NCI-H2081 treated with DMSO at 0.1 percent for 48 hours (cell line): ENCODE data around the gene PKP4.

Experiments
- DNase-seq: peaks from one replicate; lab custom pipeline; 2025; lab: John Stamatoyannopoulos, UW

PKP4 gene

GRCh38 chr2:158647436-158648231 is 190.9 kb downstream of the PKP4 start:
- DNase-seq = no peak

DNA sequence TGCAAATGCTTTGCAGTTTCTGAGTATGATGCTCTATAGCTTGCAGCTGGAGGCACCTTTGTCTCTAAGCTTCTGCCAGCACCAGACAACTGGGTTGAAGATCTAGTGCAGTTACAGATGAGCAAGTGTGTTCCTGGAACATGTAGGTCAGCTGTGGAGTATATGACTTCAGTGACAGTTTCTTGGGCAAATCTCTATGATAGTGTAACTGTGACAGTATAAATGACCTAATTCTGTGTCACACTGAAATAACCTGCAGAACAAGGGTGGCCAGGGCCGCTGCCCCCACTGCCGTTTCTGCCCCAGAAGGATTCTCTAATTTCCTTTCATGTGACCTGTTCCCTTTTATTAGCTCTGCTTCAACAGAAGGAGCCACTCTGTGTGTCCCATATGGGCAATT is 193.1 kb downstream of the PKP4 start:
- DNase-seq = no peak

GRCh38 chr2:158650646-158651357 is 194.1 kb downstream of the PKP4 start:
- DNase-seq = no peak

GRCh38 chr2:158651358-158652057 is 194.8 kb downstream of the PKP4 start:
- no peak for DNase-seq

DNA sequence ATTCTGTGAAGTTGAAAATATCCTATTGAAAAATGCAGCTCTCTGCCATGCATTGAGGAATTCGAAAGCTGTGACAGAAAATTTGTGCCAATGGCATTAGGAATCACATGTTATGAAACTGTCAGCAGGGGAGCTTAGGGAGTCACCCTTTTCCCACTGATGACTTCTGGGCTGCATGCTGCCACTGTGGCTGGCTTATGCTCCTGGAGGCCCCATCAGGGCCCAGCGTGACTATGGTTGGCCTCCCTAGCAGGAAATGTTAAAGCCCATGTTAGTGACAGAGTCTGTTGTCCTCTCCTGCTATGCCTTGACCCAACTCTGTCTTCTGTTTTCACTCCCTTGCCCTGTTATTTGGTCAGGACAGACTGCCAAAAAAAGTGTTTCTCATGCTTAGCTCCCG is 198.9 kb downstream of the PKP4 start:
- no peak for DNase-seq

DNA sequence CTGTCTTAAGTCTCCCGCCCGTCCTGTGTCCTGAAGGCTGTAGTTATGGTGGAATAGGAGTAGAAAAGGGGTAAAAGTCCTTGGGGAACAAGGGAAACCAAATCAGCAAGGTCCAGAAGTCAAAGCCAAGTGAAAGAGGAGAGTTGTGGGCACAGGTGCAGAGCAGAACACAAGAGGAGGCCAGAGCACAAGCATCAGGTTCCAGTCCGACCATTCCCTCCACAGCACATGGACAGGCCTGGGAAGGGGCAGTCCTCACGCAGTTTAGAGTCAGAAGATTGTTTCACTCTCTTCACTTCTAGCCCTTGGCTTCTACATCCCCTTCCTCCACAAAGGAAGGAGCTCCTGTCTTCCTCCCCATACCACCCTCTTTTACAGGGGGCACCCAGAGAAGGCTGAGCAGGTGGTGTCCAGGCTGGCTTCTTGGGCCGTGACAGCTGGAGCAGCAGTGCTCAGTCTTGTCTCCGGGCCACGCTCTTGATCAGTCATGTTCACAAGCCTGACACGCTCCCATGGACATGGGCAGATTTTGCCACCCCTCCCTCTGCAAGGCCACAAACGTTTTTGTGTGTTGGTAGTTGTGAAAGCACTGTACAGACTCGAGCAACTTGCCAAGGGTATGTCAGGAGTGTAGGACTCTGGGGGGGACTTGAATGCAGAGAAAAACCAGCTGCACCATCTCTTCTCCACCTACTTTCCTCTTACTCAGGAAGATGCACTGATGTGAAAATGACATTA is 199.9 kb downstream of the PKP4 start:
- DNase-seq = no peak

GRCh38 chr2:158658396-158658795 is 201.6 kb downstream of the PKP4 start:
- DNase-seq = no peak

GRCh38 chr2:158659483-158659882 is 202.7 kb downstream of the PKP4 start:
- DNase-seq = no peak

- no peak for DNase-seq
Observed at GRCh38 chr2:158661231-158661630, 204.5 kb downstream of the PKP4 start.

GRCh38 chr2:158662421-158662820 is 205.7 kb downstream of the PKP4 start:
- DNase-seq = no peak

- no peak for DNase-seq
Observed at GRCh38 chr2:158663796-158664195, 207.0 kb downstream of the PKP4 start.

GRCh38 chr2:158664987-158665386 is 208.2 kb downstream of the PKP4 start:
- no peak for DNase-seq

DNA sequence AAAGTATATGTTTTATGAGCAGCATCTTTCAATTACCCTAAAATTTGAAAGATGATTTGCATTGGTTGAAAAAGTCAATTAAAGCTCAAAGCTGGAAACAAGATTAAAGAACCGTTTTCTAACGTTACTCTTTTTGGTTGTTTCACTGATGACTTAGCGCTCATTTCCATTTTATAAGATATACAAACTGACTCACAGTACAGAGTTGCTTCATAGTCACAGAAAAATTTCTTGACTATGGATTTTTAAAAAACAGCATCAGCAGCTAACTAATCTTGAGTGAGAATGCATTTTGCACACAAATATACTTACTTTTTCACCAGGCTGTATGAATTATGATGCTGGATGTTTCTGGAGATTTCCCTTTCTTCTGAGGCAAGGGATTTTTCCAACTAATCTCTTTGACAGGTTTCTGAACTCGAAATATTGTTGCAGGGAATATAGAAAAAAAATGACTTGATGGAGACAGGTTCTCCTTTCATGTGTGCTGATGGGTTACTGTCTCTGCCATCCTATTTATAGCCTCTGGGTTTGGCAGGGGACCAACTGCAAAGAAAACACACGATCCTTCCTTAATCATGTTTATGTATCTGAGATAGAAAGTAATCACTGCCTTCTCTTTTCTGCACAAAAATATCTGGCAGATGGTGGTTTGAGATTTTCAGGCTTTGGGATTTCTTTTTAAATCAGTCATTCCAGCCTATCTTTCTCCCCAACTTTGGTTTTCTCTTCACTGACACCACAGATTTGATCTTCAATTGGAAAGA is 209.0 kb downstream of the PKP4 start:
- DNase-seq = no peak

GRCh38 chr2:158666969-158667368 is 210.2 kb downstream of the PKP4 start:
- DNase-seq = no peak

GRCh38 chr2:158667586-158667985 is 210.8 kb downstream of the PKP4 start:
- DNase-seq = no peak

DNA sequence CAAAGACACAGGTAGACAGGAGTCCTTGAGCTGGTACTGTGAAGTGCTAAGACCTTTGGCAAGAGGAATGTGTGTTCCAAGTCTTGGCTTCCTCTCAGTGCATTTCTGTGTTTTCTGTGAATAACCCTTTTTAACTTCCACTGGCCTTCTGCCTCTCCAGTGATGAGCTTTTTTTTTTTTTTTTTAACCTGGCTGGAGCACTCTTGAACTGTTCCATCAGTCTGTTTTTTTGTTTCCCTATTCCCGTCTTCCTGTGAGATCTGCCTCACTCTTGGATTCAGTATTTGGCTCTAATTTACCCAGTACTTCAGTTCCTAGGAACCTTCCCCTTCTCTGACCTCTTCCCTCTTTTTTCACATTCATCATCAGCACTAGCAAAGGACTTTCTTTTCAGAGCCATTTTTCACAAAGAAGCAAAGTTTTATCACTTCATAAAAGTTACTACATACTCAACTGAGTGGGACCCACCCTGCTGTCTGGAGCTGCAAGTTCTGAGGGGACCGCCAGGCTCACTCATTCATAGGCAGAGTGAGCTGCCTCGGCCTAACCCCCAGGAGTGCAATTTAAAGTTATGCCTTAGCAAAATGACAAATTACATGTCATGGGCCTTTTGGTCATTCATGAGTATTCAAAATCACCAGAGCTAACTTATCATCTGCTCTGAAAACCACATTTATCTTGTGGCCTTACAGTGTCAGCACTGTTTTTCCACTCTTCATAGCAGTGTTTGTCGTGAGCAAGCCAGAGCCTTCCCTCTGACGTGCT is 211.4 kb downstream of the PKP4 start:
- no peak for DNase-seq

DNA sequence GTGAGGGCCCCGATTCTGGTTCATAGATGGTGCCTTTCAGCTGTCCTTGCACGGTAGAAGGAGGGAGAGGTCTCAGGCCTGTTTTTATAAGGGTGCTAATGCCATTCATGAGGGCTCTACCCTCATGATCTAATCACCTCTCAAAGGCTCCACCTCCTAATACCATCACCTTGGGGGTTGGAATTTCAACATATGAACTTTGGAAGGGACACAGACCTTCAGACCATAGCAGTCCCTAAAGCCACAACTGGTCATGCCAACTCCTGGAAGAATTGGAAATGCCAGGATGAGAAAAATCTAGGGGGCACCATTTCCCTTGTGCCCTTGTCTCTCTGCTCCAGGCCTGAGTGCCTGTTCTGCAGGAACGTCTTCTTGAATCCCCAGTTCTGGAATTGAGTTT is 213.5 kb downstream of the PKP4 start:
- DNase-seq = no peak

DNA sequence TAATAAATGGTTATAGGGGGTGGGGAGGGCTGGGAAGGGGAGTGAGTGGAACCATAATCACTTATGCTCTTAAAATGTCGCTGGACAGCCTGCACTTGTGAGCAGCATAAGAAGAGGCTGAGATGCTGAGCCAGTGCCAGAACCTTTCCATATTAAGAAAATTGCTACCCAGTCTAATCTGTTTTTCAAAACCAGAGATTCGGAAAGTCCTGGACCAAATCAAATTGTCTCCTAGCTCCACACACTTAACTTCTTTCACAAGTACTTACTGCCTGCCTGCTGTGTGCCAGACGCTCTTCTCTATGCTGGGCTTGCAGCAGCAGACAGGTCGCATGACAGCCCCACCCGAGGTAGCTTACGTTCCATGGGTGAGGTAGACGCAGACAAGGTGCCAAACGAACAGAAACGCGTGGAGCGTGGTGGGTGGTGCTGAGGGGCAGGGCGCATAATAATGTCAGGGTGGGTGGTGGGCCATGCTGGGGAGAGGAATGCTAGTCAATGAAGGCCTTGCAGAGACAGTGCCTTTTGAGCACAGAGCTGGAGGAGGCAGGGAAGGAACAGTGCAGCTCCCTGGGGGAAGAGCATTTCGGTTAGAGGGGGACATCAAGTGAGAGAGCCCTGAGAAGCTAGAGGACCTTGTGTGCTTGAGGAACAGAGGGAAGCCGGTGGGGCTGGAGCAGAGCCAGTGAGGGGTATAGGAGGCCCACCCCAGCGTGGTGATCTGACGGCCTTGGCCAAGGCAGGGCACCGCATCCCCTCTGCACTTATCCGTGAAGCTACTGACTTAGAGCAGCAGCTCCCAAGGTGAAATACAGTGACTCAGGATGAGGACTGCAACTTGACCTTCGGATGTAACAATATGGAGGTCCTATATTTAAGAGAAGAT is 214.9 kb downstream of the PKP4 start:
- no peak for DNase-seq

DNA sequence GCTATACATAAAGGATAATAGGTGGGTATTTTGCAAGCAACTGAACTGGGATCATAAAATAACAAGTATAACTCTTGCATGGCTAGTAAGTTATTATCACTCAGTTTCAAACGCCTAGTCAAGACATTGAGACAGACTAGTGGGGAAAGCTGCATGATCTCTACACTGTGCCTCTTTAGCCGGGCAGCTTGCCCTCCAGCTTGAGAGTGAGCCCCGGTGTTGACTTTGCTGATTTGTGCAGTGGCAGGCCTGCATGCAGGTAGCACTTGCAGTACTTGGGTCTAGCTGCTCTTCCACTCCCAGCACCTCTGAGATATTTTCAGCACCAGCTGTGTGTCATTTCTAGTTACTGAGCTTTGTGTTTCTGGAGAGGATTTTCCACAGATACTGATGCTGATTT is 219.5 kb downstream of the PKP4 start:
- DNase-seq = no peak

GRCh38 chr2:158676696-158677095 is 219.9 kb downstream of the PKP4 start:
- DNase-seq = no peak
